ENCODE measurements around the gene EFCAB3.
"Not testable (repeated sequence)": the region's sequence is repeated elsewhere in the genome, so short reads cannot be mapped to it uniquely, and the experiment has no call there.

Gene EFCAB3

DNA sequence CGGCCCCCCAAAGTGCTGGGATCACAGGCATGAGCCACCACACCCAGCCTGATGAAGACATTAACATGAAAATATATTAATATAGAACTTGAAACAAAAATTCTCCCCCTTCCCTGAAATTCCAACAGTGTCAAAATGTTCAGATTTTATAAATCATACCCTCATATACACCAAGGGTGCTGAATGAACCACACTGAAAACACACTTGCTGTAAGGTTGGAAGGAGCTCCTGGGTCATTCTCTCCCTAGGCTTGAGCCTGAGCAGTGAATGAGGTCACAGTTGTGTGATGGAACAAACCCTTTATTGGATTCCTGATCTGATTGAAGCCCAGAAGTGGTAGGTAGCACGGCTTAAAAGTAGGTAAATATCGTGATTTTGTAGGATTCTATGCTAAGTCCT is at the start of gene EFCAB3:
TSS of gene EFCAB3 (plus strand) at position 301 of the 400 bp plus-strand sequence. CDS start 2,427 bp downstream, outside the sequence.
- DNase-seq = no peak

DNA sequence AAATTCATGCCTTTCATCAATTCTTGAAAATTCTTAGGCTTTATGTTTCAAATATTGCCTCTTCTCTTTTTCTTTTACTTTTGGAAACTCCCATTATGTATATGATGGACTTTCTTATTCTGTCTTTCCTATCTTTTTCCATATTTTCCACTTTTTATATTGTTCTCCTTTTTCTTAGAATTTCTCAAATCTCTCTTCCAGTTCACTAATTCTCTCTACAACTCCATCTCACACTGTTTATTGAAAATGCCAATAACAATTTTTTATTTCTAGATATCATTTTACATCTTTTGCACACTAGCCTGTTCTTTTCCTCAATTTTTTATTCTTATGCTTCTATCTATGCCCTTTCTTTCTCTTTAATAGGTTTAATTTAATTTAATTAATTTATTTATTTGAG is 43.8 kb upstream of the EFCAB3 start:
- no peak for DNase-seq

DNA sequence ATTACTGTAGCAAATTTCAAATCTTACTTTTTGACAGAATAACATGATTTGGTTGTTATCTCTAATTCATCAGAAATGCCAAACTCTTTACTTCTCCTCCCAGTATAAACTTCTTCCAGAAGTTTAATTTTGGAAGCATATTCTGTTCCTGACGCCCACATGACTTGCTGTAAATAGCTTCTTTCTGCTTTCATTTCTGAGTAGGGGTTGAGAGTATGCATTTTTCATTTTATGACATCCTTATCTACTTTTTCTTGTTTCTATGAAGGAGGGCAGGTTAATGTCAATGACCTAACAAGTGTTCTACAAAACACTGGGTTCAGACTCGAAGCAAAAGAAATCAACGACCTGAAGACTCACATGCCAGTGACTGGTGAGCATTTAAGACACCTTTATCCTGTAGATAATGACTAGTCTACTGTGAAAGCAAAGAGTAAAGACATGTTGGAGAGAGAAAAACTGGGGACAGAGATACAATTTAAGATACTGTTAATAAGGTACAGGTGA is 36.5 kb upstream of the EFCAB3 start:
- no peak for DNase-seq

DNA sequence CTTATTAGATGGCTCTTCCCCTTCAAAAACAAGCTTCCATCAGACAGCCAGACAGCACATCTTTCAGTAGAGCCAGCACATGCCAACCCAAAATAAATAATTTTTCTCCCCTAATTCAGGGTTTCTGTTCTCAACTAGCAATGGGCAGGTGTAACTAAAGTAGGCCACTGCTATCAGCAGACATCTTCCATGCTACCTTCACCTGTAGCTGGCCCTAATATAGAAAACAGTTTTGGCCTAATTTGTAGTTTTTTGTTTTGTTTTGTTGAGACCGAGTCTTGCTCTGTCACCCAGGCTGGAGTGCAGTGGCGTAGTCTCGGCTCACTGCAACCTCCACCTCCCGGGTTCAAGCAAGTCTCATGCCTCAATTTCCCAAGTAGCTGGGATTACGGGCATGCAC is 29.2 kb upstream of the EFCAB3 start:
- no peak for DNase-seq

DNA sequence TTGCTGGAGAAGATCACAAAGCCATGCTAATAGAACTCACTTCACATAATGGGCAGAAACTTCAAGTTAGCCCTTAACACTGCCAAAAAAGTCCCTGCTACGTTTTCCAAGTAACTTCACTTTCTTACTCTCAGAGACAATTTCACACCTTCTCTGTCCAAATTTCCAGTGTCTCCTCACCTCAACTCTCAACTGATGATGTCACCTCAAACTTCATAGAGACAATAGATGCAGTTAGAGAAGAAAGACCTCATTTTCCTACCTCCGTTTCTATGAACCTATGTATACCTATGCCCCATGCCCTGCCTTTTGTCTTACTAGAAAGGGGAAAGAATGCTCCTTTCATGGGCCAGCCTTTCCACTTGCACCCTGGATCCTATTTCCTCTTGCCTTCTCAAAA is 14.2 kb upstream of the EFCAB3 start:
- no peak for DNase-seq

DNA sequence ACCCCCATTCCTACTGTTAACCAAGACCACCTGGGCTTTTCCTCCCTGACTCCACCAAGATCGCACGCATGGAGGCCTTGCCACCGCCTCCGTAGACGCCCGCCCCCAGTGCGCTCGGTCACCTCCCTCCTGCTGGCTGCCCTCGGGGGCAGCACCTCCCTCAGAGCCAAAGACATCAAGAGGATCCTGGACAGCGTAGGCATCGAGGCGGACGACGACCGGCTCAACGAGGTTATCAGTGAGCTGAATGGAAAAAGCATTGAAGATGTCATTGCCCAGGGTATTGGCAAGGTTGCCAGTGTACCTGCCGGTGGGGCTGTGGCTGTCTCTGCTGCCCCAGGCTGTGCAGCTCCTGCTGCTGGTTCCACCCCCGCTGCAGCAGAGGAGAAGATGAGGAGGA is 1.2 kb downstream of the EFCAB3 start:
- DNase-seq = no peak

DNA sequence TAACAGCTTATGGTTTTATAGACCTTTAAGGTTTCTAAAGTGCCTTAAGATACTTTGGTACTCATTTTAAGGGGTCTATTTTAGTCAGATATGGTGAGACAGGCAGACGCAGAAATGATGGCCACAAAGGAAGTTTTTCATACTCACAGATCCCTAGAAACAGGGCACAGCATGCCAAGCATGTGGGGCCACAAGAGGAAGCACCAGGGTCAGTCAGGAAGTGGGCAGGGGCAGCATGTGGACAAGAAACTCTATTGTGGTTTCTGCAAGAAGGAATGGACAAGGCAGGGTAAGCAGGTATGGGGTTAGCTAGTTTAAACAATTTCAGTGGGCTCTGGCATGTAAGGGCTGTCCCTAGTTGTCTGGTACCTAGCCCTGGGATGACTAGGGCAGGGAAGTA is 8.5 kb downstream of the EFCAB3 start:
- no peak for DNase-seq

DNA sequence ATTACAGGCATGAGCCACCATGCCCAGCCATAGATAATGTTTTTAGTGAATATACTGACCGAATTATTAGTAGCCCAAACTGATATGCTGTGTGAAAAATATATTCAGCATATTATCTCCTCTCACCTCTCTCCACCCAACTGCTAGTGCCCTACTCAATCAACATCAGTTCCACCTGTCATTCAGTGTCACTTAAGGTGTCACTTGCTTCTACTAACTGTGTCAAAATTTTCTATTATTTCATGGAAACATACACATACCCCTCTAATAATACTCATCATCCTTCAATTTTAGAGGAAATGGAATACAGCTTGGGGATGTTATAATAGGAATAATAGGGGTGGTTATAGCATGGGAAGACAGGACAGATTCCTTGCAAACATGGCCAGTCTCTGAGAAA is 12.6 kb downstream of the EFCAB3 start:
- no peak for DNase-seq

DNA sequence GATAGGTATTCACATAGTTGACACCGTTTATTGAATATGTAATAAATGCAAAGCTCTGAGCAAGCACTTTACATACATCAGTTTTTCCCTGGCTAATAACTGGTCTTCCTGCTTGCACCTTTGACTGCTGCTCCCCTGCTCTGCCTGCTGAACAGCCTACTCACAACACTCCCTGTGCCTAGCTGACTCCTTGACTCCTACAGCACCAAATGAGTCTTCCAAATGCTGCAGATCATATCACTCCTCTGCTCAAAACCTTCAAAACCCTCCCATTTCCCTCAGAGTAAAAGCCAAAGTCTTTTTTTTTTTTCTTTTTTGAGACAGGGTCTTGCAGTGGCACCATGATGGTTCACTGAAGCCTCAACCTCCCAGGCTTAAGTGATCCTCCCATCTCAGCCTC is 18.5 kb downstream of the EFCAB3 start:
- DNase-seq = no peak

DNA sequence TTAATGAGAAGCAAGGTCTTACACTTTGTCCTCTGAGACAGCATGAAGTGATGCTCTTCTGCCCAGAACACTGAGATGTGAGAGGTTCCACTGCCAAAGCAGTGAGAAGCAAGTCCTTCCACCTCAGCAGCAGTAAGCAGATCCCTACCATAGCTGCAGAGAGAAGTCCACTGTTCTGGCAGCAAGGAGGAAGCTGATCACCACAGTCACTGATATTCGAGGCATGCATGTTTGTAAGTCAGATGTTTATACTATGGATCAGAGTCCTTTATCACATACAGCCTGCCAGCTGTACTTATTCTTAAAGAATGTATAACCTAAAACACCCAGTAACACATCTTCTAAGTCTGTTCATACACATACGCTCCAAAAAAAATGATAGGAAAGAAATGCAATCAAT is 25.1 kb downstream of the EFCAB3 start:
- no peak for DNase-seq

DNA sequence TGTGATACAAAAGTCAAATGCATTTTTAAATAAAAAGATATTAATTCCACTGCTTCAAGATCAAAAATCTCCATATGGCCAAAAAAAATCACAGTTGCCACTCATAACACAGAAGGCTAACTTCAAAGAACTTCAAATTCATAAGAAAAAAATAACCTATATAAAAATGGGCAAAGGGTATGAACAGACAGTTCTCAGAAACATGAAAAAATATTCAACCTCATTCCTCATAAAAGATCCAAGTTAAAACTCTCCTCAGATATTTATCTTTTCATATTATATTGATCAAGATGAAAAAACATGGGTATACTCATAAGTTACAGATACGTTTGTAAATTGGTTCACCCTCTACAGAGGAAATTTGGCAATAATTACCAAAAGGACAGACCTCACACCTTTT is 32.7 kb downstream of the EFCAB3 start:
- DNase-seq = not testable (repeated sequence)

DNA sequence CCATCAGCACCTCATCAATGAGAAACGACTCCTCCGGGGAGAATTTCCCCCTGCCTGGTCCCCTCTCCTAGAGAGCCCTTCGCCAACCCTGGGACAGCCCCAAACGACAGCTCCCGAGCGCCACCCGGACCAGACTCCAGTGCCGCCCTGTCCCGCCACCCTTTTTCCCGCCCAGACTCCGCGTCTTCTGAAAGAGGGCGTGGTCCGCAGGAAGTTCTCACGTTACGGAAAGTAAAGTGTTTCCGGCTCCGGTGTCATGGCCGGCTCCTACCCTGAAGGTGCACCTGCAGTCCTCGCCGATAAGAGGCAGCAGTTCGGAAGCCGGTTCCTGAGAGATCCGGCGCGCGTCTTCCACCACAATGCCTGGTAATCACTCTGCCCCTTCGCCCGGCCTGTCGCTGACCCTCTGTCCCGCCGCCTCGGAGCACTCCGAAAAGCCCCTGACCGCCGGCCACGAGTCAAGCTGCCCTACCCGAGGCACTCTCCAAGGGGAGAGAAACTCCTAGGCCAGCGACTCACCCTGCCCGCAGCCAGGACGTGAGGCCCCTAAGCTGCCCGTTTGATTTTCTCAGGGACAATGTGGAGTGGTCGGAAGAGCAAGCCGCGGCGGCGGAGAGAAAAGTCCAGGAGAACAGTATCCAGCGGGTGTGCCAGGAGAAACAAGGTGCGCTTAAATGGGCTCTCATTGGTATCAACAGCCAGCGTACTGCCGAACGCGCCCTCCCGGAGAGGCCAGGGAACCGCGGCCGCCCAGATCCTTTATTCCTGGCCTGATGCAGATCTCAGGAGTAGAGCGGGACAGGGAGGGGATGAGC is 43.5 kb downstream of the EFCAB3 start, which contains the start of gene METTL2A:
TSS of gene METTL2A (plus strand) at position 251 of the 815 bp plus-strand sequence. CDS start at position 257, 6 bp downstream.
- peak; percentile 74 for DNase-seq

DNA sequence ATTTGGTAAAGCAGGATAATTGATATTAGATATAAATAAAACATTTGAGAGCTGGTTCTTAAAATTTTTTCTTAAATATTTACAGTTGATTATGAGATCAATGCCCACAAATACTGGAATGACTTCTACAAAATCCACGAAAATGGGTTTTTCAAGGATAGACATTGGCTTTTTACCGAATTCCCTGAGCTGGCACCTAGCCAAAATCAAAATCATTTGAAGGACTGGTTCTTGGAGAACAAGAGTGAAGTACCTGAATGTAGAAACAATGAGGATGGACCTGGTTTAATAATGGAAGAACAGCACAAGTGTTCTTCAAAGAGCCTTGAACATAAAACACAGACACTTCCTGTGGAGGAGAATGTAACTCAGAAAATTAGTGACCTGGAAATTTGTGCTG is 45.9 kb downstream of the EFCAB3 start:
- DNase-seq = not testable (repeated sequence)

DNA sequence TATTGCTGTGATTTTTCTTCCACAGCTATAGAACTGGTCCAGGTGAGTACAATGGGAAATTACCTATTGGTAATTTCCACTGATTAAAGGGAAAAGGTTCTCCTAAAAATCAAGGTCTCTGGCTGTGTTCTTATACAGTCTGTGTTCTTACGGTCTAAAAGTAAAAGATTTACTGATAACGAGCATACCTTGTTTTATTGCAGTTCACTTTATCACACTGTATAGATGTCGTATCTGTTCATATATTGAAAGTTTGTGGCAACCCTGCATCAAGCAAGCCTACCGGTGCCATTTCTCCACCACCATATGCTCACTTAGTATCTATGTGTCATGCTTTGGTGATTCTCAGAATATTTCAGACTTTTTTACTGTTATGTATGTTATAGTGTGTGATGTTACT is 54.9 kb downstream of the EFCAB3 start:
- not testable (repeated sequence) for DNase-seq

DNA sequence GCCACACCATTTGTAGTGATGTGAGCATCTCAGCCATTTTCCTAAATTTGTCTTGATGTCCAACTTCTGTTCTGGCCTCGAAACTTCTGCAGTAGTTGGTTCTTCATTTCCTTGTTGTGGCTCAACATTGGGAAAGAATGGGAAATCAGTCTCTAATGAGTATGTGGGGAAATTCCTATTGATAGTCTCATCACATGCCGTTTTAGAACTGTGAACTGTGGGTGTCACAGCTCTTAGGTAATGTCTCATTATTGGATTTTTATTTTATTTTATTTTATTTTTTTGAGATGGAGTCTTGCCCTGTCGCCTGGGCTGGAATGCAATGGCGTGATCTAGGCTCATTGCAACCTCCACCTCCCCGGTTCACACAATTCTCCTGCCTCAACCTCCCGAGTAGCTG is 60.8 kb downstream of the EFCAB3 start:
- not testable (repeated sequence) for DNase-seq

DNA sequence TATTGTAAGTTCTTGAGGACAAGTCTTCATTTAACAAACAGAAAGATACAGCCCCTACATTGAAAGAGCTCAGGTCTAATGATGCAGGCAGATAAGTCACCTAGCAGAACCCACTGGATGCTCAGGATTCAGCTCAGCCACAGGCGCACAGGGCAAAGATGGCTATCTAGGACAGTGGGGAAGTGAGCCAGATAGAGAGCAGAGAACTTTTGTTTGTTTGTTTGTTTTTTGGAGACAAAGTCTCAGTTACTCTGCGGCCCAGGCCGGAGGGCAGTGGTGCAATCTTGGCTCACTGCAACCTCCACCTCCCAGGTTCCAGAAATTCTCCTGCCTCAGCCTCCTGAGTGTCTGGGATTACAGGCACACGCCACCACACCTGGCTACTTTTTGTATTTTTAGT is 63.7 kb downstream of the EFCAB3 start:
- no peak for DNase-seq

DNA sequence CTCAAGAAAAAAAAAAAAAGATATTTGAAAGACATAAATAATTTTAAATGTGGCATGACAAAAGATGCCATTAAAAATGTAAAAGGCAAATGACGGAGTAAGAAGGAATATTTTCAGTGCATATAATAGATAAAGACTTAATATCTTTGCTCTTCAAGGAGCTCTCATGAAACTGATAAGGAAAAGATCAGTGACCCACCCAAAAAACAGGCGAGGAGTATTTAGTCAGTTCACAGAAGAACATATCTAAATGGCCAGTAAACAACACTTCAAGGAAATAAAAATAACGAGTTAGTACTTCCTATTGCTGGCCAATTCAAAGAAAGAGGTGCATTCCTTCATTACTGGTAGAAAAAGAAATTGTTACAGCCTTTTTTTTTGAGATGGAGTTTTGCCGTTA is 65.4 kb downstream of the EFCAB3 start:
- not testable (repeated sequence) for DNase-seq

DNA sequence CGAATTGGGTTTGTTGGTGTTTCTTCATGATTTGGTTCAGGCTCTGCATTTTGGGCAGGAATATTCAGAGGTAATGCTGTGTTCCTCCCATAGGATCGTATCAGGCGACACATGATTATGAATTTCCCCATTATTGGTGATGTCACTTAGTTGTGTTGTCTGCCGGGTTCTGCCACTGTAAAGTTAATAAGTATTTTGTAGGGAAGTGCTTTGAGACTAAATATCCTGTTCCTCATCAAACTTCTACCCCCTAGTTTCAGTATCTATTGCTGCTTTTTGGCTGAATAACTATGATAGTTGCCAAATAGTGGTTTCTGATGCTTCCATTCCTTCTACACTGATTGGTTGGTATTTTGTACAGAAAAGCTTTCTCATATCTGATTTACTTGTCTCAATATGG is 71.8 kb downstream of the EFCAB3 start:
- DNase-seq = not testable (repeated sequence)

DNA sequence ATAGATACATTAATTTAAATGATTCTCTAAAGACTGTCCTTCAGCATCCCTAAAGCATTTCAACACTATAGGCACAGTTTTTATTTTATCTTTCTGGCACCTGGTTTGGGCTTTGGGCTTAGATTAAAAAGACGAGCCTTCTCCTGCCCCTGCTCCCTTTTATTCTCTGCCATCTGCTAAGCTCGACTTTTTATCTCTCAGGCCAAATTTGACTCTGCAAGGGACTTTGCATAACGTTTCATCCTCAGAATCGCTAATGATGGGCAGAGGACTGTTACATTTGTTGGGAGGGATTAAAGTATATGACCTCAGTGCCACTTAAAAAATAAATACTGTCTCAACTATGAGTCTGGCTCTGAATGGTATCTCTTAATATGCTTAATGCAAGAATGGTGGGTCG is 72.7 kb downstream of the EFCAB3 start:
- not testable (repeated sequence) for DNase-seq

DNA sequence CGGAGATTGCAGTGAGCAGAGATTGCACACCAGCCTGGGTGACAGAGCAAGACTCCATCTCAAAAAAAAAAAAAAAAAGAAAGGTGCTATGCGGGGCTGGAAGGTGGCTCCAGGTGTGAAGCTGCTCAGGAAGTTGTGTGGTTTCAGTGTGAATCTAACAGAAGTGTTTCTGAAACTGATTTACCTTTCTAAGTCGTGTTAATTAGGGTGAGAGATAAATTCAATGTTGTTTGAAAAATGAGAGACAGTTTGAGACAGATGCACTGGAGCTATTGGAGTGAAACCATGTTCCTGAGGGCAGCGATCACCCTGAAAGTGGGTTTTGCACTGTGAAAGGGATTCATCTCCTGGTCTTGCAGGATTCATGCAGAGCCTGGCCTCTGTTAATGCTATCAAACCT is 73.3 kb downstream of the EFCAB3 start:
- DNase-seq = not testable (repeated sequence)

DNA sequence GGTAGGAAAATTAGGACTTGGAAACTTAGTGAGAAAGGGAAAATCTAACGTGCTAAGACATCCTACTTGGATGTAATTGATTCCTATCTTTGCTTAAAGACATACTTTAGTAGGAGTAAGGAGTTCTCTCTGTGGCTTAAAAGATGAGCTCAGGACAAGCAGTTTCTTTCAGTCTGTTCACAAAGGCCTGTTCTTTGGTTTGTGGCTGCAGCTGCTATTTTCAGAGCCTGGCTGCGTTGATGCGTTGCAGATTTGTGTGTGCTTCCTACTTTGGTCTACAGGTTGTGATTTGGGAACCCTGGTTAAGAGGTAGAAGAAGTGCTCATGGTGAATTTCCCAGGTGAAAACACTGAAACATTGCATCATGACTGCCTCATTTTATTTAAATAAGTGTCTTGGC is 73.8 kb downstream of the EFCAB3 start:
- not testable (repeated sequence) for DNase-seq

DNA sequence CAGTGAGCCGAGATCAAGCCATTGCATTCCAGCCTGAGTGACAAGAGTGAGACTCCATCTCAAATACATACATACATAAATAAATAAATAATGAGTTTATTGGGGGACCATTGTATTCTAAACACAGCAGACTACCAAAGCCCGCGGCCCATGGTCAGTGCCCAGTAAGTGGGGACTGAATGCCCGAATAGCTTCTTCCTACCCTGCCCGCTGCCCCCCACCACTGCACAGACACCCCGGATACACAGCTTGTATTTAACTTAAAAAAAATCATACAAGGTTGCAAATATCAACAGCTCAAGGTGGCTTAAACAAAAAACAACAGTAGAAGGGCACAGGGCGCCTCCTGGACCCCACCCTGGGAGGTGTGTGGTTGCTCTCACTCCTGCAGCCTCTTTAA is 75.7 kb downstream of the EFCAB3 start:
- DNase-seq = no peak

DNA sequence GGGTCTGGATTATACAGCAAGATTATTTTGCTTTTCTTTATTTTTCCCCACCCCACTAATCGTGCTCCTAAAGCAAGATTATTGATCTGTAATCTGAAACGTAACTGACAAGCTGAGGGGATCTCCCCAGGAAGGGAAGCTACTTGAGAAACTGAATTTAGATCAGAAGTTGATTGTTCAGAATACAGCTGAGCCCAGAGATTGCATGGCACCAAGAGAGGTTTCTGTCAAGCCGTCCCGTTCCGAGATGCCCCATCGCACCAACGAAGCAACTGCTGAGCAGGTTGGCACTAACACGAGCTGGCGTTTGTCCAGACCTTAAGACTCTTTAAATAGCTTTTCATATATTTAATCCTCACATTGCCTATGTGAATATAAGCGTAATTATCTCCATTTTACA is 78.1 kb downstream of the EFCAB3 start:
- DNase-seq = not testable (repeated sequence)

DNA sequence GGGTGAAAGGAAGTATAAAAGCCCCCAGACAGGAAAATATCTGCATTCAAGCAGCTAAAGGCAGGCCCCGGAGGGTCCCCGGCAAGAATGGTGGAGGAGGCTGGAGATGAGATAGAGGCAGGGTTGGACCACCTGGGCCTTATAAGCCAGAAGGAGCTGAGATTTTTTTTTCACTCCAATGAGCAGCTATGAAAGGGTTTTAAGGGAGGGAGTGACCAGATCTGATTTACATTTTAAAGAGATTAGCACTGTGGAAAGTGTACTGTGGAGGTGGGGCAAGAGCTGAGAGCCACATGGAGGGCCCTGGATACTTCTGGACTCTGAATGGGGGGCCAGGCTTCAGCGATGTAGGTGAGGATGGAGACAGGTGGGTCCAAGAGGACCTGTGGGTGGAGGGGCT is 84.1 kb downstream of the EFCAB3 start:
- DNase-seq = not testable (repeated sequence)

DNA sequence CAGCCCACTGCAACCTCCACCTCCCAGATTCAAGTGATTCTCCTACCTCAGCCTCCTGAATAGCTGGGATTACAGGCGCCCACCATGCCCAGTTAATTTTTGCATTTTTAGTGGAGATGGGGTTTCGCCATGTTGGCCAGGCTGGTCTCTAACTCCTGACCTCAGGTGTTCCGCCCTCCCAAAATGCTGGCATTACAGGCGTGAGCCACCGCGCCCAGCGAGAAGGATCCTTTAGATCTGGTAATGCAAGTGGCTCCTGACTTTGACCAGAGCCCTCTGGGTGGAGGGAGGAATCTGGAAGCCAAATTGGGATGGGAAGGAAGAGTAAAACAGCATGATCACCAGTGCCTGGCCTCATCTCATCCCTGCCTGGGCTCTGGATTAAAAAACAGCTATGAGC is 84.9 kb downstream of the EFCAB3 start:
- DNase-seq = not testable (repeated sequence)
